GM12878 (cell line): ENCODE results near the gene OPTC. TPM values are rescaled to one million over a fixed set of nuclear protein-coding genes. Genes with fewer than 3 reads are reported as not detected.

ENCODE experiments used
- ATAC-seq: fragments of 200-7000 bp; cut with Tn5 transposase; 3 replicates; pipeline ENCODE4 v1.9.1; 2020; ENCODE audit warnings: mild to moderate bottlenecking, moderate library complexity
- BruUV-seq: library from RNA; stranded (reverse); fragments of 400-500 nt; replicated peaks from 2 replicates; lab custom pipeline; 2021; lab: Mats Ljungman, UMichigan
- CTCF ChIA-PET: fragments of 300-600 bp; sonication (Branson Sonifier 250); formaldehyde crosslinking; extraction: SDS; loops from one replicate; lab custom pipeline; 2021; ENCODE audit warnings: inconsistent platforms; lab: Yijun Ruan, JAX
- POLR2A ChIA-PET: fragments of 350-600 bp; formaldehyde crosslinking; extraction: SDS; loops from one replicate; lab custom pipeline; 2021; ENCODE audit warnings: inconsistent platforms; lab: Charles Lee
- RAD21 ChIA-PET: fragments of 300-600 bp; sonication (Branson Sonifier 250); formaldehyde crosslinking; loops from one replicate; lab custom pipeline; 2023; ENCODE audit warnings: antibody characterized with exemption; ENCODE audit not compliant: unreplicated experiment; lab: Charles Lee
- SMC1A ChIA-PET: fragments of 300-600 bp; sonication (Branson Sonifier 250); formaldehyde crosslinking; loops from one replicate; lab custom pipeline; 2023; ENCODE audit not compliant: unreplicated experiment, uncharacterized antibody; lab: Charles Lee
- DNase-seq: peaks from one replicate; pipeline ENCODE4 v3.0.0-alpha.2; 2011; ENCODE audit warnings: low read depth, low spot score
- FAIRE-seq: peaks from 3 replicates; lab custom pipeline; 2011; peaks lifted over from hg19 to GRCh38; lab: Jason Lieb, UNC
- H2AFZ ChIP-seq: 2 replicates; pipeline ENCODE4 v1.6.0; 2011; ENCODE audit warnings: low read depth, low read length, control low read depth; ENCODE audit not compliant: control insufficient read depth
- H3K27ac ChIP-seq: 2 replicates; pipeline ENCODE4 v1.5.1; 2011; ENCODE audit warnings: control low read depth; ENCODE audit not compliant: control insufficient read depth, insufficient read depth
- H3K27me3 ChIP-seq, 2 experiments: replicated peaks in 1 of 2; 2 replicates each; pipeline versions ENCODE4 v1.6.0 to v1.6.1; 2011; ENCODE audit warnings: low read length in 1 of 2; ENCODE audit not compliant: control insufficient read depth in 2 of 2, insufficient read depth in 2 of 2
- H3K36me3 ChIP-seq, 2 experiments: 2 replicates each; pipeline ENCODE4 v1.5.1; 2011; ENCODE audit warnings: low read length in 1 of 2; ENCODE audit not compliant: control insufficient read depth in 2 of 2, insufficient read depth in 2 of 2
- H3K4me1 ChIP-seq: 2 replicates; pipeline ENCODE4 v1.6.1; 2011; ENCODE audit warnings: mild to moderate bottlenecking, low read length, moderate library complexity, mixed read lengths; ENCODE audit not compliant: control insufficient read depth, insufficient read depth
- H3K4me2 ChIP-seq: 2 replicates; pipeline ENCODE4 v1.6.0; 2011; ENCODE audit warnings: control low read depth; ENCODE audit not compliant: control insufficient read depth, insufficient read depth
- H3K4me3 ChIP-seq: fragments of 200-600 bp; sonication (generic); 2 replicates; pipeline ENCODE4 v1.5.1; 2016
- H3K79me2 ChIP-seq: 2 replicates; pipeline ENCODE4 v1.6.0; 2011; ENCODE audit warnings: low read length; ENCODE audit not compliant: control insufficient read depth, insufficient read depth
- H3K9ac ChIP-seq: 2 replicates; pipeline ENCODE4 v1.8.0; 2011; ENCODE audit warnings: low read length, control low read depth, mixed read lengths; ENCODE audit not compliant: control insufficient read depth, insufficient read depth
- H3K9me3 ChIP-seq: replicated peaks from 3 replicates; pipeline ENCODE4 v1.5.1; 2011; ENCODE audit warnings: mild to moderate bottlenecking, low read length; ENCODE audit not compliant: control insufficient read depth, insufficient read depth
- H4K20me1 ChIP-seq: 2 replicates; pipeline ENCODE4 v1.6.0; 2011; ENCODE audit not compliant: control insufficient read depth, insufficient read depth
- ATF7 ChIP-seq: fragments of 450-650 bp; IDR thresholded peaks from 2 replicates; pipeline ENCODE4 v1.6.1; 2016; ENCODE audit warnings: low read depth, mild to moderate bottlenecking
- BCL11A ChIP-seq: IDR thresholded peaks from 2 replicates; pipeline ENCODE4 v1.6.1; 2011; ENCODE audit warnings: low read depth, low read length
- CHD2 ChIP-seq: IDR thresholded peaks from 2 replicates; pipeline ENCODE4 v1.6.1; 2011; ENCODE audit warnings: low read depth, low read length, improper control_type of control experiment, borderline replicate concordance
- FOXM1 ChIP-seq: IDR thresholded peaks from 2 replicates; pipeline ENCODE4 v1.6.1; 2012; ENCODE audit warnings: low read depth, mild to moderate bottlenecking, inconsistent platforms, low read length, moderate library complexity
- HDAC2 ChIP-seq: fragments of 200-600 bp; sonication (generic); IDR thresholded peaks from 2 replicates; pipeline ENCODE4 v1.6.1; 2017
- MYB ChIP-seq: fragments of 150-350 bp; IDR thresholded peaks from 2 replicates; pipeline ENCODE4 v1.6.1; 2014; ENCODE audit warnings: mild to moderate bottlenecking, low read depth, low read length, borderline replicate concordance
- NFYA ChIP-seq: IDR thresholded peaks from 2 replicates; pipeline ENCODE4 v1.6.1; 2011; ENCODE audit warnings: low read depth, mild to moderate bottlenecking, low read length, improper control_type of control experiment, borderline replicate concordance
- POLR2AphosphoS2 ChIP-seq: IDR thresholded peaks from 2 replicates; pipeline ENCODE4 v1.6.1; 2011; ENCODE audit warnings: low read depth, mild to moderate bottlenecking, low read length, improper control_type of control experiment, moderate library complexity
- SP1 ChIP-seq: IDR thresholded peaks from one replicate; pipeline ENCODE4 v1.6.1; 2011; ENCODE audit warnings: low read depth, low read length
- YY1 ChIP-seq: IDR thresholded peaks from 2 replicates; pipeline ENCODE4 v1.6.1; 2011; ENCODE audit warnings: low read depth, mild to moderate bottlenecking, low read length
- ZNF217 ChIP-seq: fragments of 450-650 bp; IDR thresholded peaks from 2 replicates; pipeline ENCODE4 v1.6.1; 2017; ENCODE audit warnings: antibody characterized with exemption, mild to moderate bottlenecking
- WGBS: methylation state at CpG from one replicate; pipeline ENCODE4 v1.1.6; 2016; ENCODE audit warnings: low lambda C conversion rate; ENCODE audit not compliant: insufficient replicate concordance, insufficient coverage; ENCODE audit errors: missing lambda C conversion rate; 5-methylcytosine and 5-hydroxymethylcytosine counted together
- in situ Hi-C: fragments of 300-500 bp; cut with MboI; formaldehyde crosslinking; loops from 9 replicates; pipeline ENCODE4 v1.14.3; 2018; ENCODE audit warnings: mixed read lengths
- intact Hi-C: fragments of 100-400 bp; cut with micrococcal nuclease; formaldehyde crosslinking; loops from one replicate; pipeline ENCODE4 v1.14.2; 2022; ENCODE audit not compliant: unreplicated experiment
- polyA plus RNA-seq, 11 experiments: library from polyadenylated mRNA; depleted of rRNA in 4 of 11; unstranded in 6 of 11; stranded (reverse) in 5 of 11; fragments of >200 nt; fragmentation: Nextera tagmentation in 4 of 11; fragmentation: Illumina TruSeq in 1 of 11; extraction: Ambion mirVana in 4 of 11; extraction: Trizol in 1 of 11; gene quantifications; 1 replicate in 1 of 11; 2 replicates in 10 of 11; pipeline versions ENCODE4 v1.2.1 to v1.2.3, GENCODE V29; 2011 to 2016; ENCODE audit warnings: inconsistent platforms in 2 of 11, missing spikeins in 2 of 11, low read depth in 1 of 11
- total RNA-seq, 4 experiments: library from RNA; depleted of rRNA in 3 of 4; stranded (reverse); fragments of >200 nt in 3 of 4; fragmentation: Illumina TruSeq in 1 of 4; extraction: Trizol in 1 of 4; gene quantifications; 2 replicates each; pipeline versions ENCODE4 v1.2.1 to v1.2.3, GENCODE V29; 2013 to 2021

Gene OPTC
- total and polyA plus RNA-seq, 10 of the 15 experiments (the other 5 are each of a cell fraction or from before 2014, with no cell fraction given), result not detected

DNA sequence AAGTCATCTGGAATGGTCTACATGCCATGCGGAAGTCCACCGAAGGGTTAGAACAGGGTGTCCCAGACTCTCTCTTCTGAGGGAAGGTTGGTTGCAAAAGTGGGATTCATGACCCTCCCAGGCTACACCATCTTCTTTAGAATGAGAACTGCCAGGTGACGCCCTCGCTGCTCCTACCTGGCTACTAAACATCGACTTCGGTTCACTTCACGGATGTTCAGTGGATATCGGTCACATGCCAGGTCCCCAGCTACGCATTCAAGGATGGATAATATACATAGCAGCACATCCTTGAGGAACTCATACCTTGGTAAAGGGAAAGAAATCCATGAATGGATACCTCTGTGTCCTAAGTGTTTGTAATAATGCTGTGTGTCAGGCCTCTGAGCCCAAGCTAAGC, 3.3 kb upstream of the OPTC start (continued):
- TF ChIP-seq FOXM1 (no peak), BCL11A (no peak), NFYA (no peak), ATF7 (no peak), SP1 (no peak), POLR2AphosphoS2 (no peak), CHD2 (no peak), MYB (no peak)

DNA sequence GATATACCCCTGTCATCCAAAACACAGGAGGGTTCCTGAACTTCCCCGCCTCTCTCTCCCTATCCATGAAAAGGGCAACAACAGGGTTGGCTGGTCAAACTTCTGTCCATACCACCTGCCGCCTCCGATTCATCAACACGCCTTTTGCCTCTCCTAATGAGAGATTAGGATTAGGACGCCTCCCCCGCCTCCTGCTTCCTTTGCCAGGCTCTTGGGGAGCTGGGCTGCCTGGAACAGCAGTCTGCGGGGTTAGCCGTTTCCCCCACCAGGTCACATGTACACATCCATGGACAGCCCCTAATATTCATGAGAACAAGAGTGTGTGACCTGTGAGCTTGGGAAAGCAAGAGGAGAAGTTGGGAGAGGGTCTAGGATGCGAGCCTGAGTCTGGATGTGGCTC, 2.3 kb upstream of the OPTC start:
- Histone ChIP-seq H3K4me3 (no peak overlapping the region), H2AFZ (no peak overlapping the region), H4K20me1 (no peaks in the 10 kb centered on the region)
- TF ChIP-seq YY1 (no peak), BCL11A (no peak), ZNF217 (no peak), HDAC2 (no peak)
- TF ChIP-seq, all 136 proteins: peak for 0
- no peak for ATAC-seq
- DNase-seq, result no peak
- intact Hi-C loops (no loop called here), in situ Hi-C loops (no loop called here)
- FAIRE-seq, result no peak
- no peaks in the 10 kb centered on the region for H3K36me3 ChIP-seq
- BruUV-seq, result no TSS peak
- CTCF ChIA-PET, result interaction anchor here (11.6 kb wide), 1 partner anchor 150 kb away, joined by 323 read pairs; no protein-coding TSS in a partner anchor
- H3K79me2 ChIP-seq, result no peaks in the 10 kb centered on the region
- RAD21 ChIA-PET, result no interaction called here
- POLR2A ChIA-PET, result no interaction called here
- SMC1A ChIA-PET, result interaction anchor here (7.2 kb wide), 1 partner anchor 149 kb away, joined by 152 read pairs; no protein-coding TSS in a partner anchor
- H3K27me3 ChIP-seq, result peaks cover 0 to 10% of the 10 kb centered on the region in 2 experiments; a peak in 3 of 4 replicates
- H3K4me2 ChIP-seq, result no peak overlapping the region
- H3K4me1 ChIP-seq, result 0 out of 2 replicates have a peak, but pooled peaks cover 3% of the 10 kb centered on the region
- no peak overlapping the region for H3K27ac ChIP-seq
- no peak overlapping the region for H3K9ac ChIP-seq
- 28% methylated on average over 9 of the region's 9 CpGs for WGBS
- no peaks in the 10 kb centered on the region for H3K9me3 ChIP-seq
